Activated CD8-positive, alpha-beta memory T cell treated with anti-CD3 and anti-CD28 coated beads for 24 hours (primary cell): ENCODE measurements around the gene PAM.
"Not testable (repeated sequence)": the region's sequence is repeated elsewhere in the genome, so short reads cannot be mapped to it uniquely, and the experiment has no call there.

ENCODE experiments used
- DNase-seq: peaks from one replicate; pipeline ENCODE4 v3.0.0-alpha.2; 2020

Gene PAM

GRCh38 chr5:102753889-102754766 is 977 bp upstream of the PAM start:
- no peak for DNase-seq

- DNase-seq = peak; percentile 82
These were observed 724 bp downstream of the PAM start for GRCh38 chr5:102755686-102756371.

GRCh38 chr5:102758576-102758975 is 3.5 kb downstream of the PAM start:
- DNase-seq = no peak

GRCh38 chr5:102759289-102759688 is 4.2 kb downstream of the PAM start:
- DNase-seq = no peak

GRCh38 chr5:102759700-102760099 is 4.6 kb downstream of the PAM start:
- no peak for DNase-seq

GRCh38 chr5:102760815-102761214 is 5.7 kb downstream of the PAM start:
- no peak for DNase-seq

GRCh38 chr5:102762095-102762534 is 7.0 kb downstream of the PAM start:
- no peak for DNase-seq

- DNase-seq = no peak
These were observed 7.6 kb downstream of the PAM start for GRCh38 chr5:102762562-102763227.

- DNase-seq = no peak
These were observed 8.6 kb downstream of the PAM start for GRCh38 chr5:102763734-102764133.

GRCh38 chr5:102764381-102765004 is 9.4 kb downstream of the PAM start:
- no peak for DNase-seq

GRCh38 chr5:102765350-102765749 is 10.2 kb downstream of the PAM start:
- DNase-seq = no peak

GRCh38 chr5:102766295-102767090 is 11.4 kb downstream of the PAM start:
- no peak for DNase-seq

- no peak for DNase-seq
These were observed 12.8 kb downstream of the PAM start for GRCh38 chr5:102767862-102768261.

- DNase-seq = no peak
These were observed 15.7 kb downstream of the PAM start for GRCh38 chr5:102770803-102771202.

- no peak for DNase-seq
These were observed 16.3 kb downstream of the PAM start for GRCh38 chr5:102771435-102771834.

- no peak for DNase-seq
These were observed 17.2 kb downstream of the PAM start for GRCh38 chr5:102772273-102772672.

GRCh38 chr5:102773133-102773532 is 18.0 kb downstream of the PAM start:
- DNase-seq = no peak

- DNase-seq = not testable (repeated sequence)
These were observed 20.7 kb downstream of the PAM start for GRCh38 chr5:102775756-102776155.

- no peak for DNase-seq
These were observed 22.0 kb downstream of the PAM start for GRCh38 chr5:102777099-102777498.

GRCh38 chr5:102778478-102778877 is 23.4 kb downstream of the PAM start:
- no peak for DNase-seq

- DNase-seq = no peak
These were observed 26.3 kb downstream of the PAM start for GRCh38 chr5:102781359-102781758.

- no peak for DNase-seq
These were observed 26.7 kb downstream of the PAM start for GRCh38 chr5:102781786-102782185.
